ENCODE measurements around the gene EML3.
A peak's percentile ranks its signal among the peaks of the same experiment; 100 is the strongest.
"Not testable (repeated sequence)": the region's sequence is repeated elsewhere in the genome, so short reads cannot be mapped to it uniquely, and the experiment has no call there.

Gene EML3

GRCh38 chr11:62565100-62565802 is 47.3 kb downstream of the EML3 start:
- H3K36me3 ChIP-seq (ENCODE audit: control insufficient read depth in 1 of 2, insufficient read depth in 2 of 2, low read length in 2 of 2) = peaks cover 47 to 57% of the 10 kb centered on the region in 2 donors

DNA sequence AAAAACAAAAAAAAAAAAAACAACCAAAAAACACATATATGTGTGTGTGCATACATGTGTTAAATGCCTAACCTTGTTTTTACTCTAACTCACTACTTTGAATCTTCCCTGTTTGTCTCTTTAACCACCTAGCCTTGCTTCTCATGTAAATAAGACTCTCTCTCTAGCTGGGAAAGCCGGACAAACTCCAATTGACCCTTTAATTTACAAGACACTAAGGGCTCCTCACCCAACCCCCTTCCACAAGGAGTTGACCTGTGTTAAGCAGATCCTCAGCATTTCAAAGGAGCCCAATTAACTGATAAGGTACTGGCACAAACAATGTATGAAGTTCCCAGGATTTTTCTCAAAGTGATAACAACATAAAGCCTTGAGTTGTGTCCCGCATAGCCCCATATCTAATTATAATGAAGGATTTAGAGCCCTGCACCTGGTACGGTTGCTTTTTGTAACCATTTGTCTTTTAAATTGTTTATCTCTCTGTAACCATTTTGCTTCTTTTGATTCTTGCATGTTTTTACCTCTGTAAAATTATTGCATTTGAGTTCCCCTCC is 50.8 kb downstream of the EML3 start:
- H3K27me3 ChIP-seq (ENCODE audit: low read depth, low read length); H3K4me3 ChIP-seq (ENCODE audit: low read depth in 1 of 2, low read length in 2 of 2); H3K27ac ChIP-seq (ENCODE audit: low read length); H3K9me3 ChIP-seq (ENCODE audit: control insufficient read depth in 1 of 2, low read length in 2 of 2): not testable (repeated sequence)
- peaks cover 39 to 48% of the 10 kb centered on the region in 2 donors for H3K36me3 ChIP-seq (ENCODE audit: control insufficient read depth in 1 of 2, insufficient read depth in 2 of 2, low read length in 2 of 2)
- H3K4me1 ChIP-seq (ENCODE audit: control insufficient read depth in 1 of 2, insufficient read depth in 2 of 2, low read length in 2 of 2) = peaks cover 15 to 24% of the 10 kb centered on the region in 2 donors

More at GRCh38 chr11:62565100-62565802, 47.3 kb downstream of the EML3 start:
- peaks cover 0 to 7% of the 10 kb centered on the region in 2 donors for H3K4me1 ChIP-seq (ENCODE audit: control insufficient read depth in 1 of 2, insufficient read depth in 2 of 2, low read length in 2 of 2)
- H3K9me3 ChIP-seq (ENCODE audit: control insufficient read depth in 1 of 2, low read length in 2 of 2) = no peaks in the 10 kb centered on the region
- no peaks in the 10 kb centered on the region for H3K27me3 ChIP-seq (ENCODE audit: low read depth, low read length)
- no peak overlapping the region for H3K4me3 ChIP-seq (ENCODE audit: low read depth in 1 of 2, low read length in 2 of 2)
- peak overlapping the region; percentile 43 for H3K27ac ChIP-seq (ENCODE audit: low read length)

GRCh38 chr11:62560566-62561103 is 51.9 kb downstream of the EML3 start:
- peaks cover 26 to 35% of the 10 kb centered on the region in 2 donors for H3K4me1 ChIP-seq (ENCODE audit: control insufficient read depth in 1 of 2, insufficient read depth in 2 of 2, low read length in 2 of 2)
- H3K27me3 ChIP-seq (ENCODE audit: low read depth, low read length) = no peaks in the 10 kb centered on the region
- H3K36me3 ChIP-seq (ENCODE audit: control insufficient read depth in 1 of 2, insufficient read depth in 2 of 2, low read length in 2 of 2) = peaks cover 27 to 37% of the 10 kb centered on the region in 2 donors
- H3K27ac ChIP-seq (ENCODE audit: low read length) = peak overlapping the region; percentile 85
- no peaks in the 10 kb centered on the region for H3K9me3 ChIP-seq (ENCODE audit: control insufficient read depth in 1 of 2, low read length in 2 of 2)
- no peak overlapping the region for H3K4me3 ChIP-seq (ENCODE audit: low read depth in 1 of 2, low read length in 2 of 2)

DNA sequence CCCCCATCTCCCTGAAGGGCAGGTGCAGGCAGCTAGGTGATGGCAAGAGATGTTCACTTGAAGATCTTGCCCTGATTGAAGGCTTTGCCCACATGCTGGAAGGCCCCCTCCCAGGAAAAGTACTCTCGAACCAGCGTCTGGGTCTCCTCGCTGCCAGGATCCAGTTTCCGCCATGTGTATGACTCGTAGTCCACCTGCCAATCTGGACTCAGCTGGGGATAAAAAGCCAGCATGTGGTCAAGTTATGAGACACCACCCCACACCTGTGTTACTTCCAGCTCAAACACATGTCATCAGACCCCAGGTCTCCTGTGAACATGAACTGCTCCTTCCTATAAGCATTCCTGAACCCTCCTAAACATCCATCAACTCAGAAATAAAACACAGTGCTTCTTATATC is 52.9 kb downstream of the EML3 start:
- not testable (repeated sequence) for H3K27me3 ChIP-seq (ENCODE audit: low read depth, low read length); H3K4me3 ChIP-seq (ENCODE audit: low read depth in 1 of 2, low read length in 2 of 2); H3K9me3 ChIP-seq (ENCODE audit: control insufficient read depth in 1 of 2, low read length in 2 of 2)
- peak overlapping the region; percentile 85 for H3K27ac ChIP-seq (ENCODE audit: low read length)
- peaks cover 21 to 30% of the 10 kb centered on the region in 2 donors for H3K36me3 ChIP-seq (ENCODE audit: control insufficient read depth in 1 of 2, insufficient read depth in 2 of 2, low read length in 2 of 2)
- peaks cover 34 to 45% of the 10 kb centered on the region in 2 donors for H3K4me1 ChIP-seq (ENCODE audit: control insufficient read depth in 1 of 2, insufficient read depth in 2 of 2, low read length in 2 of 2)

- no peak overlapping the region for H3K27ac ChIP-seq (ENCODE audit: low read length)
- H3K9me3 ChIP-seq (ENCODE audit: control insufficient read depth in 1 of 2, low read length in 2 of 2) = no peaks in the 10 kb centered on the region
- no peak overlapping the region for H3K4me3 ChIP-seq (ENCODE audit: low read depth in 1 of 2, low read length in 2 of 2)
- H3K4me1 ChIP-seq (ENCODE audit: control insufficient read depth in 1 of 2, insufficient read depth in 2 of 2, low read length in 2 of 2) = peaks cover 38 to 49% of the 10 kb centered on the region in 2 donors
- H3K36me3 ChIP-seq (ENCODE audit: control insufficient read depth in 1 of 2, insufficient read depth in 2 of 2, low read length in 2 of 2) = peaks cover 21 to 30% of the 10 kb centered on the region in 2 donors
- H3K27me3 ChIP-seq (ENCODE audit: low read depth, low read length) = no peaks in the 10 kb centered on the region
These were observed 53.4 kb downstream of the EML3 start for GRCh38 chr11:62559204-62559603.

DNA sequence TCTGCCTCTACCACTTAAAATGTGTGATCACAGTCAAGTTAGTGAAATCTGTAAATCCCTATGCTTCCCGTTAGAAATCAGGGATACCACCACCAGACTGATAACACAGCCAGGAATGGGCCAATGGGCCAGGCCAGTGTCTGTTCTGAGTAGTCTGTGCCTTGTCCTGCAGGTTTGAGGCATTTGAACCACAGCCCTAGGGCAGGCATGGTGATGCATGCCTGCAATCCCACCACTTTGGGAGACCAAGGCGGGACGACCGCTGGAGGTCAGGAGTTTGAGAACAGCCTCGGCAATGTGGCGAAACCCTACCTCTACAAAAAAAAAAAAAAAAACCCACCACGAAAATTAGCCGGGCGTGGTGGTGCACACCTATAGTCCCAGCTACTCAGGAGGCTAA is 53.9 kb downstream of the EML3 start:
- H3K9me3 ChIP-seq (ENCODE audit: control insufficient read depth in 1 of 2, low read length in 2 of 2) = no peaks in the 10 kb centered on the region
- H3K27me3 ChIP-seq (ENCODE audit: low read depth, low read length) = no peaks in the 10 kb centered on the region
- H3K36me3 ChIP-seq (ENCODE audit: control insufficient read depth in 1 of 2, insufficient read depth in 2 of 2, low read length in 2 of 2) = peaks cover 19 to 27% of the 10 kb centered on the region in 2 donors
- H3K4me1 ChIP-seq (ENCODE audit: control insufficient read depth in 1 of 2, insufficient read depth in 2 of 2, low read length in 2 of 2) = peaks cover 43 to 55% of the 10 kb centered on the region in 2 donors
- no peak overlapping the region for H3K4me3 ChIP-seq (ENCODE audit: low read depth in 1 of 2, low read length in 2 of 2)
- H3K27ac ChIP-seq (ENCODE audit: low read length) = no peak overlapping the region

DNA sequence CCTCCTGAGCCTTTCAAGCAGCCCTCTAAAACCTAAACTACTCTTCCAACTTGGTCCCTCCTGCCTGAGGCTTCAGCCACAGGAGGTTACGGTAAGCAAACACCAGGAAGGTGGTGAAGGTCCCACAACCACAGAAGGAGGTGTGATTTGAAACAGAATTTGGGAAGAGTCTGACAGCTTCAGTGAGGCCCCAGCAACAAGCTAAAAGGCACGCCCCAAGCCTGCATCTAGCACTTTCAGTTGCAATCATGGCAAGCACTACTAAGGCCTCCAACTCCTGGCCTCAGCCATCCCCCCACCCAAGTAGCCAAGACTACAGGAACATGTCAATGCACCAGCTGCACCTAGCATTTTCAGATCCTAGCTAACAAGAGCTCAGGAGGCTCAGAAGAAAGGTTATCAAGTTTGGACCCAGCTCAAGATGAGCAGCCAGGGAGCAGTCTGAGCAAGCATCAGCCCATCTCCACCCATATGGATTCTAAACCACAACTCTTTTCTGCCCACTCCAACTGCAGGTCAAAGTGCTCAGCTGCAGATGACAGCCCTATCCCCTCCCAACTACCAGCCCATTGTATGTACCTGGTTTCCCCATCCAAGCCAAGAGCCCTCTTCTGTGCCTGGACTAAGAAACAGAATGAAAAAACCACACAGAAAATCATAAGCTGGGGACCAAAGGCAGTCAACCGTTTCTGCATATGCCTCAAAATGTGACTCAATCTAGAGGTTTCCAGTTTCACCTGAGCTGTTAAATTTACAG is 55.5 kb downstream of the EML3 start:
- no peaks in the 10 kb centered on the region for H3K27me3 ChIP-seq (ENCODE audit: low read depth, low read length)
- H3K4me3 ChIP-seq (ENCODE audit: low read depth in 1 of 2, low read length in 2 of 2) = peak overlapping the region; percentile 15 to 23
- peaks cover 14 to 30% of the 10 kb centered on the region in 2 donors for H3K36me3 ChIP-seq (ENCODE audit: control insufficient read depth in 1 of 2, insufficient read depth in 2 of 2, low read length in 2 of 2)
- H3K27ac ChIP-seq (ENCODE audit: low read length) = peak overlapping the region; percentile 100
- no peaks in the 10 kb centered on the region for H3K9me3 ChIP-seq (ENCODE audit: control insufficient read depth in 1 of 2, low read length in 2 of 2)
- peaks cover 54 to 68% of the 10 kb centered on the region in 2 donors for H3K4me1 ChIP-seq (ENCODE audit: control insufficient read depth in 1 of 2, insufficient read depth in 2 of 2, low read length in 2 of 2)

- Histone ChIP-seq H3K27me3 (ENCODE audit: low read depth, low read length) (no peaks in the 10 kb centered on the region), H3K36me3 (ENCODE audit: control insufficient read depth in 1 of 2, insufficient read depth in 2 of 2, low read length in 2 of 2) (peaks cover 14 to 27% of the 10 kb centered on the region in 2 donors), H3K4me1 (ENCODE audit: control insufficient read depth in 1 of 2, insufficient read depth in 2 of 2, low read length in 2 of 2) (peaks cover 59 to 76% of the 10 kb centered on the region in 2 donors), H3K9me3 (ENCODE audit: control insufficient read depth in 1 of 2, low read length in 2 of 2) (no peaks in the 10 kb centered on the region), H3K4me3 (ENCODE audit: low read depth in 1 of 2, low read length in 2 of 2) (peak overlapping the region; percentile 23 to 37), H3K27ac (ENCODE audit: low read length) (peak overlapping the region; percentile 100)
These were observed 56.3 kb downstream of the EML3 start for GRCh38 chr11:62556108-62556874.

GRCh38 chr11:62555464-62556107 is 57.0 kb downstream of the EML3 start:
- no peaks in the 10 kb centered on the region for H3K9me3 ChIP-seq (ENCODE audit: control insufficient read depth in 1 of 2, low read length in 2 of 2)
- H3K4me1 ChIP-seq (ENCODE audit: control insufficient read depth in 1 of 2, insufficient read depth in 2 of 2, low read length in 2 of 2) = peaks cover 59 to 79% of the 10 kb centered on the region in 2 donors
- peaks cover 14 to 27% of the 10 kb centered on the region in 2 donors for H3K36me3 ChIP-seq (ENCODE audit: control insufficient read depth in 1 of 2, insufficient read depth in 2 of 2, low read length in 2 of 2)
- peak overlapping the region; percentile 23 to 37 for H3K4me3 ChIP-seq (ENCODE audit: low read depth in 1 of 2, low read length in 2 of 2)
- H3K27me3 ChIP-seq (ENCODE audit: low read depth, low read length) = no peaks in the 10 kb centered on the region
- peak overlapping the region; percentile 100 for H3K27ac ChIP-seq (ENCODE audit: low read length)

DNA sequence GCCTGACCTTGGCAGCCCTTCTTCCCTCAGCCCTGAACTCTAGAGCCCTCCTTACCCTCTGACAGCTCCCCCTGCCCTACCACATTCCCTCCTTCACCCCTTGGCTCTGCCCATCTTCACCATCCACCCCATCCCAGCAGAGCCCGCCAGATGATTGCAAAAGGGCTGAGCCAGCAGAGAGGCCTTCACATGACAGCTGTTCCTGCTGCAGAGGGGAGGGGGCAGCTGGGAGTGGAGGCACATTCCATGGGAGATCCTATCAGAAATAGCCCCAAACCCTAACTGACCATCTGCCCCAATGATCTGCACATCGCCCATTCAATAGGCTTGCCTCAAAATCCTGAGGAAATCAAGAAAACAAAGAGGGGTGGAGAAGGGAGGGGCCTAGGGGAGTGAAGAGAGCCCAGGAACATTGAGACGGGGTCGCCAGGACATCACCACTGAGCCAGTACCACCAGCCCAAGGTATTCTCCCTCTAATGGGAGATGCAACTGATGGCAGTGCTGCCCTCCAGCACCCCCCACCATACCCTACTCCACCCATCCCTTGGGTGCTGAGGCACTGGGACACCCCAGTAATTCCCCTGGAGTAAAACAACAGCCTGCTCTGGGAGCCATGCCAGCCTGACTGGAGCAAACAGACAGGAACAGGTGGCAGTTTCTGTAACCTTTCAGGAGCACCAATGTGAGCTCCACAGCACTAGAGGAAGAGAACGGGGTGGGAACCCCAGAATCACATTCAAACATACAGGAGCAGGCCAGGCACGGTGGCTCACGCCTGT is 58.0 kb downstream of the EML3 start:
- Histone ChIP-seq H3K4me1 (ENCODE audit: control insufficient read depth in 1 of 2, insufficient read depth in 2 of 2, low read length in 2 of 2) (peaks cover 55 to 69% of the 10 kb centered on the region in 2 donors), H3K27ac (ENCODE audit: low read length) (peak overlapping the region; percentile 100), H3K9me3 (ENCODE audit: control insufficient read depth in 1 of 2, low read length in 2 of 2) (no peaks in the 10 kb centered on the region), H3K27me3 (ENCODE audit: low read depth, low read length) (no peaks in the 10 kb centered on the region), H3K36me3 (ENCODE audit: control insufficient read depth in 1 of 2, insufficient read depth in 2 of 2, low read length in 2 of 2) (peaks cover 6 to 21% of the 10 kb centered on the region in 2 donors), H3K4me3 (ENCODE audit: low read depth in 1 of 2, low read length in 2 of 2) (peak overlapping the region in 1 of 2 donors; percentile 59)
